ENCODE data around the gene ZFAND3.
"Not testable (repeated sequence)": the region's sequence is repeated elsewhere in the genome, so short reads cannot be mapped to it uniquely, and the experiment has no call there.

Gene ZFAND3

DNA sequence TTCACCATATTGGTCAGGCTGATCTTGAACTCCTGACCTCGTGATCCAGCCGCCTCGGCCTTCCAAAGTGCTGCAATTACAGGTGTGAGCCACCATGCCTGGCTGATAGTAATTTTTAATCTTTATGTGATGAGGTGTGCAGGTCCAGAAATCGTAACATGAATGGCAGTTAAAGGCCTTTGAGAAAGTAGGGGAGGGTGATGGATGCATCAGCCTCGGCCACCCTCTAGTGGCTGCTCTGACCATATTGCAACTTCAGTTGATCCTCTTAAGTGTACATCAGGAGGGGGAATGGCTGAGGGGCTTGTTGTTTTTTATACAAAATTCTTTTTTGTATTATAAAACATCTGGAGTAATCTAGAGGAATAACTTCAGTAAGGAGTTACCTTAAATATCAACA lies 193.0 kb downstream of the ZFAND3 start:
- no peak for DNase-seq (ENCODE audit: low read depth)

DNA sequence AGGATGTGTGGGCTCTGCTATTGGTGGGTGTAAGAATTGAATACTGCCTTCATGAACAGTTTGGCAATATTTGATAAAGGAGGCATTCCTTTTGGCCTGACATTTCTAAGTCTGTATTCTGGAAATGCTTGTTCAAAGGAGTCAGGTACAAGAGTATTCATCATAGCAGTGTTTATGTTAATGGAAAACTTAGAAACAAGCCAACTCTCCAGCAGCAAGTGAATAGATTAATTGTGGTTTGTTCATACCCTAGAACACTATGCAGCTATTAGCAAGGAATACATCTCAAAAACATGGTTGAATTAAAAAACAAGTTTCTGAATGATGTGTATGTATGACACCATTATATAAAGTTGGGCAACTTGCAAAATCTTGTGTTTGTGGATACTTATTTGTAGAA lies 195.8 kb downstream of the ZFAND3 start:
- DNase-seq (ENCODE audit: low read depth) = no peak

GRCh38 chr6:38016824-38017223 lies 197.3 kb downstream of the ZFAND3 start:
- no peak for DNase-seq (ENCODE audit: low read depth)

- DNase-seq (ENCODE audit: low read depth) = no peak
Measured at GRCh38 chr6:38018755-38019165, 199.2 kb downstream of the ZFAND3 start.

GRCh38 chr6:38020593-38020992 lies 201.1 kb downstream of the ZFAND3 start:
- DNase-seq (ENCODE audit: low read depth) = no peak

DNA sequence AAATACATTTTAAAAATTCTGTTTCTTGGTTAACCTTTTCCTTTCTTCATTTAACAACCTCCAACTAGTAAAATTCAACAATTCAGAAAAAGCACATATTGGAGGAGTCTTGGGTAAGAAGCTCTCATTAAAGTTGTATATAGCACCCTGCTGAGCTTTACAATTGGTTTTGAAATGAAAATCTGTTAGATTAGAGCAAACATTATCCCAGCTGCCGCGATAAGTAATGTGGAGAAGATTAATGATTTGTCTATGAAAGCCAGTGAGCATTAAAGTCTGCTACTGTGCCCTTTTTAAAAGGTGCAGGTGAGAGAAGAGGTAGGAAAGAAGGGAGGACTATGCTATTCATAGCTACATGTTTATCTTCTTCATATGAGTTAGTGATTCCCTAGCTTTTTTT lies 201.5 kb downstream of the ZFAND3 start:
- DNase-seq (ENCODE audit: low read depth) = no peak

DNA sequence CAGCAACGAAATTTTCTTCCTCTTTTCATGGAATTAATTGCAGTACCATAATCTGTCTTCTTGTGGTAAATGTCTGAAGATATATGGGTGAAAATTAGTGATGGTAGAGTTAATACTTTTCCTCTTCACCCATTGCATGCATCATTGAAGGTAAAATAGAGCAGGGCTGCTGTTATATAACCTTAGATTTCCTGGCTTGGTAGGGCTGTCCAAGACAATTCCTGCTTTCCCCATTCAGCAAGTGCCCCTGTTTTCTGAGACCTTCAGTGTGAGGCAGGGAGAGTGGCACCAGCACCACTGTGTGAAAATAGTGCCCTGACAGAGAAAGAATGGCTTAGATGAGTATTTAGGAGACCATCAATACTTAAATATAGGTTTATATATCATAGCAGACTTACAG lies 202.0 kb downstream of the ZFAND3 start:
- DNase-seq (ENCODE audit: low read depth) = no peak

GRCh38 chr6:38022688-38023087 lies 203.2 kb downstream of the ZFAND3 start:
- no peak for DNase-seq (ENCODE audit: low read depth)

GRCh38 chr6:38024908-38025307 lies 205.4 kb downstream of the ZFAND3 start:
- DNase-seq (ENCODE audit: low read depth) = no peak

DNA sequence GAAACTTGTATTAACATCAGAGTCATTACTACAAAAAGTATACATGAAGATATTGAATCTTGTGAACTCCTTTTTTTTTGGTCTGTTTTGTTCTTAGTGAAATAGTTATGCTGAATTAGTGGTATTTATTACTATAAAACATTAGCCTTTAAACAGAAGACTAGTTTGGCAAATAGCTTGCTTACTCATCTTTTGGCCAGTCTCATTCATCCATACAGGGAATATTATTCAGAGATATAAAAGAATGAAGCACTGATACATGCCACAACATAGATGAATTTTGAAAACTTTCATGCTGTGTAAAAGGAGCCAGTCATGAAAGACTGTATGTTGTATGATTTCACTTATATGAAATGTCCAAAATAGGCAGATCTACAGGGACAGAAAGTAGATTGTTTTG lies 205.9 kb downstream of the ZFAND3 start:
- DNase-seq (ENCODE audit: low read depth) = no peak

- no peak for DNase-seq (ENCODE audit: low read depth)
Measured at GRCh38 chr6:38027685-38028373, 208.3 kb downstream of the ZFAND3 start.

DNA sequence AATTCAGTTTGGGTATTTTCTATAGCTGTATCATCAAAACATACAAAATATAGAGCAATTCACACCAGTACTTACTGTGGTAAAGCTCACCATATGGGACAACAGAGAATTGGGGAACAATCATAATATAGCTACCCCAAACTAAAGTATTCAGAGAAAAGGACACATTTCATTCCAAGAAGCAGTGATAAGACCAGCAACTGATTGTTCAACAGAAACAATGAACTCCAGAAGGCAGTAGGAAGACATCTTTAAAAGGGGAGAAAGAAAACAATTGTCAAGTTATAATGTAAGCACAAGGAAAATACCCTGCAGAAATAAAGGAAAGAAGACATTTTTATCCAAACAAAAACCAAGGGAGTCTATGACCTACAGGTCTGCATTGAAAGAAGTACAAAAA lies 210.9 kb downstream of the ZFAND3 start:
- DNase-seq (ENCODE audit: low read depth) = no peak

DNA sequence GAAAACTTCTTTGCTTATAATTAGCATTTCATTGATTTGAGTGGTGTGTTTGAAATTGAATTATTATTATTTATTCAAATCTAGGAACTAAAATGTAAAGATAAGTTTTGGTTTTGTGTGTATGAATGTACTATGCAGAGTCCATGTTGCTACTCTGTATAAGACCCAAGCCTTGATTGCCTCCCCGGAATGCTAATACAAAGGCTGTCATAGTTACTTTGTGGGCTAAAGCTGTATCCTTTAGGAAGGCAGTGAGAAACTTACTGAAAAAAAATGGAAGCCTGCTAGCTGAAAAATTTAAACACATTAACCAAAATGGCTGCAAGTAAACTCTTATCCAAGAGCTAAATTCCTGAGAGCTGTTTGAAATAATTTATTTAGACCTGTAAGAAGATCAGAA lies 213.3 kb downstream of the ZFAND3 start:
- DNase-seq (ENCODE audit: low read depth) = no peak

GRCh38 chr6:38033442-38033982 lies 214.0 kb downstream of the ZFAND3 start:
- DNase-seq (ENCODE audit: low read depth) = no peak

- no peak for DNase-seq (ENCODE audit: low read depth)
Measured at GRCh38 chr6:38034274-38034914, 214.9 kb downstream of the ZFAND3 start.

GRCh38 chr6:38035478-38035877 lies 216.0 kb downstream of the ZFAND3 start:
- no peak for DNase-seq (ENCODE audit: low read depth)

GRCh38 chr6:38039502-38039901 lies 220.0 kb downstream of the ZFAND3 start:
- no peak for DNase-seq (ENCODE audit: low read depth)

GRCh38 chr6:38040254-38040653 lies 220.7 kb downstream of the ZFAND3 start:
- no peak for DNase-seq (ENCODE audit: low read depth)

- no peak for DNase-seq (ENCODE audit: low read depth)
Measured at GRCh38 chr6:38043259-38043753, 223.8 kb downstream of the ZFAND3 start.

- DNase-seq (ENCODE audit: low read depth) = no peak
Measured at GRCh38 chr6:38045701-38046305, 226.3 kb downstream of the ZFAND3 start.

DNA sequence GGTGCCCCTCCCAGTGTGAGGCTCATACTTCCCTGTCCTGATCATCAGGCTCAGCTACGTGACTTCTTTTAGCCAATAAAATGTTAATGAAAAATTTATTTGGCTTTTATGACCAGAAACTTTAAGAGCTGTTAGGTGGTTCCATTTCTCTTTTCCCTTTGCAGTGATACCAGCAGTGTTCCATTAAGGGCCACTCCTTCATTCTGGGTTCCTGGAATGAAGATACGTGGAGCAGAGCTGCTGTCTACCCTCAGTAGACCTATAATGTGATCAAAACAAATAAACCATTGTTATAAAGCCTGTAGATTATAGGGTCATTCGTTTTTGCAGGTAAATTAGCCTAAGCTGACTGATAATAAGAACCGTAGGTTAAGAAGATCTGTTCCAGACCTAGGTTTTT lies 228.0 kb downstream of the ZFAND3 start:
- DNase-seq (ENCODE audit: low read depth) = no peak

DNA sequence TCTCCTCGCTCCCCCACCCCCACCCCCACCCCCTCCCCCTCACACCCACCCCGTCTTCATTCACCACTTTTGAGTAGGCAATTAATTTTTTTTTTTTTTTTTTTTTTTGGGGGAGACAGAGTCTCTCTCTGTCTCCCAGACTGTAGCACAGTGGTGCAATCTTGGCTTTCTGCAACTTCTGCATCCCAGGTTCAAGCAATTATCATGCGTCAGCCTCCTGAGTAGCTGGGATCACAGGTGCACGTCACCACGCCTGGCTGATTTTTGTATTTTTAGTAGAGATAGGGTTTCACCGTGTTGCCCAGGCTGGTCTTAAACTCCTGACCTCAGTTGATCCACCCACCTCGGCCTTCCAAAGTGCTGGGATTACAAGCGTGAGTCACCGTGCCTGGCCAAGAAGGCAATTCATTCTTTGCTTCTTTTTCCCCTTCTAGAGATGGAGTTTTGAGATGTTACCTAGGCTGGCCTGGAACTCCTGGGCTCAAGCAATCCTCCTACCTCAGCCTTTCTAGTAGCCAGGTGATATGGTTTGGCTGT lies 230.4 kb downstream of the ZFAND3 start:
- not testable (repeated sequence) for DNase-seq (ENCODE audit: low read depth)

Data from activated T-cell treated with anti-CD3 and anti-CD28 coated beads for 24 hours (primary cell).